Lower leg skin (tissue), 3 donors: ENCODE data around the gene BARX2.

Experiments used
- POLR2A ChIP-seq, 2 donors: fragments of 450-650 bp; IDR thresholded peaks; one replicate each; pipeline ENCODE4 v1.6.1; 2016 to 2017; ENCODE audit warnings: antibody characterized with exemption in 2 of 2, mild to moderate bottlenecking in 1 of 2, moderate library complexity in 1 of 2
- TF ChIP-seq, protein P1 (sequence below), 3 donors: fragments of 450-650 bp; IDR thresholded peaks; one replicate each; pipeline ENCODE4 v1.5.1; 2016; ENCODE audit warnings: antibody characterized with exemption in 3 of 3, mild to moderate bottlenecking in 3 of 3, moderate library complexity in 2 of 3

DNA sequence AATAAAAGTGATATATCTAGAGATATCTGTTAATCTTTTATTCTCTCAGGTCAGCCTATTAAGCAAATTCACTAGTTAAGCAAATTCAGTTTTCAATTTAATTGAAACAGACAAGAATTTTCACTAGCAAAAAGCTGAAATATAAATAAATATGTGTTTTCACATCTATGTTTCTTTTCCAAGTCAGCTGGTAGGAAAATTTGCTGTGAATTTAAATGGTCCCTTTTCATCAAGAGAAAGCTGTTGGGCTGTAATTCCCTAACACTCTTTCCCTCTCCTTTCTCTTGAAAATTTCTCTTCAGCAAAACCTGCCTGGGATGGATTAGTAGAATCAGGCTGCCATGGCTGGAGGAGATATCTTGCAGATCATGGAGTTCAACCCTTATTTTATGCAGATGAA, 46.9 kb upstream of the BARX2 start:
- TF ChIP-seq POLR2A (IDR thresholded peaks at IDR 0.05) = no peak
- TF ChIP-seq, protein P1, sequence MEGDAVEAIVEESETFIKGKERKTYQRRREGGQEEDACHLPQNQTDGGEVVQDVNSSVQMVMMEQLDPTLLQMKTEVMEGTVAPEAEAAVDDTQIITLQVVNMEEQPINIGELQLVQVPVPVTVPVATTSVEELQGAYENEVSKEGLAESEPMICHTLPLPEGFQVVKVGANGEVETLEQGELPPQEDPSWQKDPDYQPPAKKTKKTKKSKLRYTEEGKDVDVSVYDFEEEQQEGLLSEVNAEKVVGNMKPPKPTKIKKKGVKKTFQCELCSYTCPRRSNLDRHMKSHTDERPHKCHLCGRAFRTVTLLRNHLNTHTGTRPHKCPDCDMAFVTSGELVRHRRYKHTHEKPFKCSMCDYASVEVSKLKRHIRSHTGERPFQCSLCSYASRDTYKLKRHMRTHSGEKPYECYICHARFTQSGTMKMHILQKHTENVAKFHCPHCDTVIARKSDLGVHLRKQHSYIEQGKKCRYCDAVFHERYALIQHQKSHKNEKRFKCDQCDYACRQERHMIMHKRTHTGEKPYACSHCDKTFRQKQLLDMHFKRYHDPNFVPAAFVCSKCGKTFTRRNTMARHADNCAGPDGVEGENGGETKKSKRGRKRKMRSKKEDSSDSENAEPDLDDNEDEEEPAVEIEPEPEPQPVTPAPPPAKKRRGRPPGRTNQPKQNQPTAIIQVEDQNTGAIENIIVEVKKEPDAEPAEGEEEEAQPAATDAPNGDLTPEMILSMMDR (IDR thresholded peaks at IDR 0.05) = no peak
